SH-SY5Y (cell line): ENCODE measurements around the gene PCSK2.

Experiments
- GATA2 ChIP-seq: IDR thresholded peaks from 2 replicates; pipeline ENCODE4 v1.6.1; 2011; ENCODE audit warnings: mild to moderate bottlenecking, low read depth, low read length
- GATA3 ChIP-seq: IDR thresholded peaks from 2 replicates; pipeline ENCODE4 v1.6.1; 2011; ENCODE audit warnings: low read depth, mild to moderate bottlenecking, low read length, moderate library complexity

Gene PCSK2

GRCh38 chr20:17493173-17493572, 266.3 kb downstream of the PCSK2 start:
- TF ChIP-seq GATA3 = no peak
- no peak for TF ChIP-seq GATA2

- TF ChIP-seq GATA2 = no peak
- no peak for TF ChIP-seq GATA3
Measured at GRCh38 chr20:17494201-17494600, 267.4 kb downstream of the PCSK2 start.

- TF ChIP-seq GATA3 (no peak), GATA2 (no peak)
Measured at GRCh38 chr20:17495826-17496225, 269.0 kb downstream of the PCSK2 start.

- TF ChIP-seq GATA2 (no peak), GATA3 (no peak)
Measured at GRCh38 chr20:17497821-17498580, 271.2 kb downstream of the PCSK2 start.

GRCh38 chr20:17498641-17499040, 271.8 kb downstream of the PCSK2 start:
- TF ChIP-seq GATA3 (no peak), GATA2 (no peak)

- no peak for TF ChIP-seq GATA2
- TF ChIP-seq GATA3 = no peak
Measured at GRCh38 chr20:17499041-17499440, 272.2 kb downstream of the PCSK2 start.

- TF ChIP-seq GATA2 = no peak
- TF ChIP-seq GATA3 = no peak
Measured at GRCh38 chr20:17500271-17500670, 273.4 kb downstream of the PCSK2 start.

GRCh38 chr20:17500826-17501225, 274.0 kb downstream of the PCSK2 start:
- TF ChIP-seq GATA3 (no peak), GATA2 (no peak)

GRCh38 chr20:17501701-17502100, 274.9 kb downstream of the PCSK2 start:
- TF ChIP-seq GATA3 (no peak), GATA2 (no peak)

GRCh38 chr20:17502105-17502504, 275.3 kb downstream of the PCSK2 start:
- no peak for TF ChIP-seq GATA3
- no peak for TF ChIP-seq GATA2

- no peak for TF ChIP-seq GATA2
- no peak for TF ChIP-seq GATA3
Measured at GRCh38 chr20:17503301-17504065, 276.6 kb downstream of the PCSK2 start.

- TF ChIP-seq GATA2 = no peak
- TF ChIP-seq GATA3 = no peak
Measured at GRCh38 chr20:17504066-17504897, 277.4 kb downstream of the PCSK2 start.

- no peak for TF ChIP-seq GATA3
- TF ChIP-seq GATA2 = no peak
Measured at GRCh38 chr20:17504898-17505635, 278.2 kb downstream of the PCSK2 start.

GRCh38 chr20:17505636-17506517, 279.0 kb downstream of the PCSK2 start:
- TF ChIP-seq GATA2 = no peak
- no peak for TF ChIP-seq GATA3
